Rectal smooth muscle tissue (tissue), 1 donor: ENCODE results near the gene PPP6C.
A peak's percentile ranks its signal among the peaks of the same experiment; 100 is the strongest.
"Not testable (repeated sequence)": the region's sequence is repeated elsewhere in the genome, so short reads cannot be mapped to it uniquely, and the experiment has no call there.

Experiments used
- H3K27ac ChIP-seq: one replicate; pipeline ENCODE4 v1.7.0; 2013; ENCODE audit warnings: low read depth, low read length, inconsistent platforms
- H3K27me3 ChIP-seq: one replicate; pipeline ENCODE4 v1.7.0; 2013; ENCODE audit warnings: low read length; ENCODE audit not compliant: control insufficient read depth, insufficient read depth
- H3K36me3 ChIP-seq: one replicate; pipeline ENCODE4 v1.7.0; 2013; ENCODE audit warnings: low read length; ENCODE audit not compliant: control insufficient read depth, insufficient read depth
- H3K4me1 ChIP-seq: one replicate; pipeline ENCODE4 v1.7.0; 2013; ENCODE audit warnings: low read length; ENCODE audit not compliant: control insufficient read depth, insufficient read depth
- H3K4me3 ChIP-seq: one replicate; pipeline ENCODE4 v1.7.0; 2013; ENCODE audit warnings: low read length
- H3K9ac ChIP-seq: one replicate; pipeline ENCODE4 v1.7.0; 2013; ENCODE audit warnings: low read length

PPP6C gene

DNA sequence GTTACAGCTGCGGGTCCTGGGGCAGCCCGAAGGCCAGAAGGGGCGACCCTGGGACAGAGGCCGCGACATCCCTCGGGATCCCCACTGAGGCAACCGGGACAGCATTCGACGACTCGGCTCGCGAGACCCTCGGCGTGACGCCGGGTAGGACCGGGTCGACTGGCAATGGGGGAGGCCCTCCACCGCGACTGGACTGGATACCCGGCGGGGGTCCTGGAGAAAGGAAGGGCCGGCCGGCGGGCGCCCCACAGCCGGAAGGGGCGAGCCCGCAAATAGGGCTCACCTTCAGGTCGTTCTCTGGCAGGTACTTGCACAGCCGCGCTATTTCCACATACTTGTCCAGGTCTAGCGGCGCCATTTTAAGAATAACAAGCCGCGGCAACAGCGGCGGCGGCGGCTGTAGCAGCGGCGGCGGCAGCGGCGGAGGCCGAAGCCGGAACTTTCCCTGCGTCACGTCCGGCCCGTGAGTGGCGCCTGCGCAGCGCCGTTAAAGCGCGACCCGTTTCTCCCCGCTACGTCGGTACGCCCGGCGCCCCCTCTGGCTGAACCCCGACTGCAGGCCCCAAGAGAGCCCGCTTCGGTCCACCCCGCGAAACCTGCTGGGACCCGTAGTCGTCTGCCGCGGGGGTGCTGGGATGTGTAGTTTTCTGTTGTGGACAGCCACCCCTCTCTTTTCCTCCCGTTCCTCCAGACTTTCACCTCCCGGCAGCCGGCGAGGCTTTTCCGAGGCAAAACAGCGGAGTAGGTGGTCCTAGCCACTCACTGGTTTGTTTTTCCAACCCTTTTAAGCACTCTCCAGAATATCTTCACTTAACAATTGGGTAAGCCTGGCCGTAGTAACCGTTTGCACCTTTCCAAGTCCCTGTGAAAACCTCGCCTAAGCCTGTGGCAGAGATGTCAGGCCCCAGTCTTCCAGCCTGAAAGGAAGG lies at the start of gene PPP6C:
PPP6C (minus strand) TSS at position 443 of the 929 bp plus-strand sequence; CDS start at position 358, 85 bp downstream.
- Histone ChIP-seq H3K36me3 (no peaks in the 10 kb centered on the region), H3K4me3 (peak within 1 kb of the TSS; percentile 99), H3K4me1 (peaks cover 6% of the 10 kb centered on the region), H3K9ac (peak within 1 kb of the TSS; percentile 96), H3K27ac (peak within 1 kb of the TSS; percentile 93), H3K27me3 (no peaks in the 10 kb centered on the region)

DNA sequence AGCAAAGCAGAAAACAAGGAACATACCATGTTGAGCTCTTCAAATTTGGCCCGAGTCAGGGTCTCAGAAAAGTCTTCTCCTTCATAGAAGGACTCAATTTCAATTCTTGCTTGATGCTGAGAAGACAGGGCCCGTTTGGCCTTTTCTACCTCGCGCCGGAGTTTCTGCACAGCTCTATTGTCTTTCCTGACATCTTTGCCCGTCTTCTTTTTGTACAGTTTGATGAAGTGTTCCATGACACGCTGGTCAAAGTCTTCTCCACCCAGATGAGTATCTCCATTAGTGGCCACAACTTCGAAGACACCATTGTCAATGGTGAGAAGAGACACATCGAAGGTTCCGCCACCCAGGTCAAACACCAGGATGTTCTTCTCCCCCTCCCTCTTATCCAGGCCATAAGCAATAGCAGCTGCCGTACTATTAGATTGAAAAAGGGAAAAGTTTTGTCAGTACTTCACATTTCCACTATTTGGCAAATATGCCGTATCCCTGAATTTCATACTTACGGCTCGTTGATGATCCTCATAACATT lies 49.4 kb upstream of the PPP6C start:
- H3K9ac ChIP-seq: no peak overlapping the region
- no peak overlapping the region for H3K27ac ChIP-seq

DNA sequence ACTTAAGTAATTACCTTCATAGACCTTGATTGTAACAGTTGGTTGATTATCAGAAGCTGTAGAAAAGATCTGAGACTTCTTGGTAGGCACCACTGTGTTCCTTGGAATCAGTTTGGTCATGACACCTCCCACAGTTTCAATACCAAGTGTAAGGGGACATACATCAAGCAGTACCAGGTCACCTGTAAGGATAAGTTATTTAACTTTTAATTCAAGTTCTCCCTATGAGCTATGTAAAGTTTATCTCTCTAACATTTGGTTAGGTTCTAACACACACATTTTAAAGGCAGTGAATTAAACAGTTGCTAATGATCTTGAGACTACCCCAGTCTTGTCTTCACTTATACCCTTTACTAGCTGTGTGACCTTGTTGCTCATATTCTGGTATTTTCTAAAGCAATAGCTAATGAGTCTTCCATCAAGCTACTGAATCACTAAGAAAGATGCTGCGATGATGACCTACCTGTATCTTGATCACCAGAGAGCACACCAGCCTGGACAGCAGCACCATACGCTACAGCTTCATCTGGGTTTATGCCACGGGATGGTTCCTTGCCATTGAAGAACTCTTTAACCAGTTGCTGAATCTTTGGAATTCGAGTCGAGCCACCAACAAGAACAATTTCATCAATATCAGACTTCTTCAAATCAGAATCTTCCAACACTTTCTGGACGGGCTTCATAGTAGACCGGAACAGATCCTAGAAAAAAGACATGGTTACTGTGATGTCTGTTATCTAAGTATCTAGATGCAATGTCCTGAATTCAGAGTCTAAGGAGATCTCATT lies 48.7 kb upstream of the PPP6C start:
- H3K4me1 ChIP-seq: peaks cover 32% of the 10 kb centered on the region
- peak overlapping the region; percentile 28 for H3K4me3 ChIP-seq
- no peaks in the 10 kb centered on the region for H3K27me3 ChIP-seq
- H3K27ac ChIP-seq: no peak overlapping the region
- no peak overlapping the region for H3K9ac ChIP-seq
- H3K36me3 ChIP-seq: peaks cover 25% of the 10 kb centered on the region

More for the DNA sequence above, 49.4 kb upstream of the PPP6C start:
- Histone ChIP-seq H3K27me3 (no peaks in the 10 kb centered on the region), H3K36me3 (peaks cover 25% of the 10 kb centered on the region), H3K4me1 (peaks cover 31% of the 10 kb centered on the region), H3K4me3 (peak overlapping the region; percentile 100)

DNA sequence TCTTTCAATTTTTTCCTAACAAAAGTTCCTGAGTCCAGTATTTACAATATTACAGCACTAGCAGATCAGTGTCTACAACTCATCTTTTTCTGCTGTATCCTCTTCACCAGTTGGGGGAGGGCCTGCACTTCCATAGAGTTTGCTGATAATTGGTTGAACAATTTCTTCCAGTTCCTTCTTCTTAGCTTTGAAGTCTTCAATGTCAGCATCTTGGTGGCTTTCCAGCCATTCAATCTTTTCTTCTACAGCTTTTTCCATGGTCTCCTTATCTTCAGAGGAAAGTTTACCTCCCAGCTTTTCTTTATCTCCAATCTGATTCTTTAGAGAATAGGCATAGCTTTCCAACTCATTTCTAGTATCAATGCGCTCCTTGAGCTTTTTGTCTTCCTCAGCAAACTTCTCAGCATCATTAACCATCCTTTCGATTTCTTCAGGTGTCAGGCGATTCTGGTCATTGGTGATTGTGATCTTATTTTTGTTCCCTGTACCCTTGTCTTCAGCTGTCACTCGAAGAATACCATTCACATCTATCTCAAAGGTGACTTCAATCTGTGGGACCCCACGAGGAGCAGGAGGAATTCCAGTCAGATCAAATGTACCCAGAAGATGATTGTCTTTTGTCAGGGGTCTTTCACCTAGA lies 47.0 kb upstream of the PPP6C start:
- not testable (repeated sequence) for H3K27ac ChIP-seq, H3K4me3 ChIP-seq, H3K9ac ChIP-seq, H3K27me3 ChIP-seq
- Histone ChIP-seq H3K36me3 (peaks cover 25% of the 10 kb centered on the region), H3K4me1 (peaks cover 29% of the 10 kb centered on the region)

DNA sequence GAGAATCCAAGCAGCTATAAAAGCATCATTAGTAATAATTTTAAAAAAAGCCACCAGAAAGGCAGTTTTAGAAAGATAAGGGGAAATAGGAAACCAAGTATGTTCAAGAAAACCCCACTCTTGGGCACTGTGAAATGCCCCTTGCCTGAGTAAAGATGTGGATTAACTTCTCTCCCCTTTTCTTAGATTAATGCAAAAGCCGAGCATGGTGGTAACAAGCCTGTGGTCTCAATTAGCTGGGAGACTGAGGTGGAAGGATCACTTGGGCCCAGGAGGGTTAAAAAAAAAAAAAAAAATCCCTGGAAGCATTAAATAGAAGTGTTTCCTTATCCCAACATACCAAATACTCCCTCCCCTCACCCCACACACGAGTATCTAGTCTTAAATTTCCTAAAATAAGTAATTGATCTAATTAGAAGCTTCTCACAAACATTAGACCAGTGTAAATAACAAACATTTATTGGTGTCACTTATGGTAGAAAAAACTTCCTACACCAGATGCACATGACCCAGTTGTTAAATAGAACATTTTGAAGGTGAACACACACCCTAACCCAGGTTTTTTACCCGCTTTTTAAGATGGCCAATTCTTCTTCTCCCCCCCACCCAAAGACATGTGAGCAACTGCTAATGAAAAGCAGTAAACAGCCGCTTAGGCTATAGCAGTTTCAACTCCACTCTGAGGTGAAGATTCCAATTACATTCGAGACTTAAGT lies 46.4 kb upstream of the PPP6C start:
- H3K9ac ChIP-seq: no peak overlapping the region
- peaks cover 25% of the 10 kb centered on the region for H3K36me3 ChIP-seq
- H3K27ac ChIP-seq: no peak overlapping the region
- peaks cover 29% of the 10 kb centered on the region for H3K4me1 ChIP-seq
- no peak overlapping the region for H3K4me3 ChIP-seq
- H3K27me3 ChIP-seq: no peaks in the 10 kb centered on the region

DNA sequence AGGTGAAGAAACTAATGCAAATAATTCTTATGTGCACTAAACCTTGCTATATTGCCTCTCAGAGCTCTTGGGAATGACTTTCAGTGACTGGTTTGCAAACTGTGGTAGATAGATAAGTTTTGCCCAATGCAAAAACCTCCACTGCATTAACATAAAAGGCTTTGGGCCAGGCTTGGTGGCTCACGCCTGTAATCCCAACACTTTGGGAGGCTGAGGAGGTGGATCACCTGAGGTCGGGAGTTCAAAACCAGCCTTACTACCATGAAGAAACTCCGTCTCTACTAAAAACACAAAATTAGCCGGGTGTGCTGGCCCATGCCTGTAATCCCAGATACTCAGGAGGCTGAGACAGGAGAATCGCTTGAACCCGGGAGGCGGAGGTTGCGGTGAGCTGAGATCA lies 44.5 kb upstream of the PPP6C start:
- H3K9ac ChIP-seq, H3K27me3 ChIP-seq, H3K4me3 ChIP-seq: not testable (repeated sequence)
- H3K27ac ChIP-seq: peak overlapping the region; percentile 80
- peaks cover 21% of the 10 kb centered on the region for H3K36me3 ChIP-seq
- H3K4me1 ChIP-seq: peaks cover 20% of the 10 kb centered on the region

DNA sequence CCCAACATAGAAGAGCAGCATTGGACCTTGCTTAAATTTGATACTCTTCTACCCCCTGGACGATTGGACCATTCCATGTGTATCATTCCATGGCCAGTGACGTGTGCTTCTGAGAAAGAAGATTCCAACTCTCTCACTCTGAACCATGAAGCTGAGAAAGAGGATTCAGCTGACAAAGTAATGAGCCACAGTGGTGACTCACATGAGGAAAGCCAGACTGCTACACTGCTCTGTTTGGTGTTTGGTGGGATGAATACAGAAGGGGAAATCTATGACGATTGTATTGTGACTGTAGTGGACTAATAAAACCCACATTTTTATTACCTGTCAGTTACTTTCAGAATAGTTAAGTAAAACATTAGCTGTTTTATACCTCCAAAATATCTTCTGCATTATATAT lies 44.1 kb upstream of the PPP6C start:
- H3K4me1 ChIP-seq: peaks cover 15% of the 10 kb centered on the region
- no peak overlapping the region for H3K9ac ChIP-seq
- H3K36me3 ChIP-seq: peaks cover 17% of the 10 kb centered on the region
- H3K27me3 ChIP-seq: no peaks in the 10 kb centered on the region
- no peak overlapping the region for H3K4me3 ChIP-seq
- peak overlapping the region; percentile 80 for H3K27ac ChIP-seq

DNA sequence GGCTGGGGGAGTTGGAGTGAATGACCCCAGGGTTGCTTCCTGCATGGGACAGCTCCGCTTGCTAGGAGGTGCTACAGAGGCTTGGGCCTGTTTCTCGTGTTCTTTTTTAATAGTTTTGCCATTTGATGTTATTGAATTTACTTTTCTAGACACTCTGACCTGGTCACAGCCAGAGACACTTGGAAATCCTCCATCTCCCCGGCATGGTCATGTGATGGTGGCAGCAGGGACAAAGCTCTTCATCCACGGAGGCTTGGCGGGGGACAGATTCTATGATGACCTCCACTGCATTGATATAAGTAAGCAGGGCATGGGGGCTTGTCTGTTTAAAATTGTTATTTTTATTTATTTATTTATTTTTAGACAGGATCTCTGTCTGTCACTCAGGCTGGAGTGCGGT lies 38.2 kb upstream of the PPP6C start:
- no peak overlapping the region for H3K27ac ChIP-seq
- H3K4me3 ChIP-seq: no peak overlapping the region
- H3K36me3 ChIP-seq: no peaks in the 10 kb centered on the region

DNA sequence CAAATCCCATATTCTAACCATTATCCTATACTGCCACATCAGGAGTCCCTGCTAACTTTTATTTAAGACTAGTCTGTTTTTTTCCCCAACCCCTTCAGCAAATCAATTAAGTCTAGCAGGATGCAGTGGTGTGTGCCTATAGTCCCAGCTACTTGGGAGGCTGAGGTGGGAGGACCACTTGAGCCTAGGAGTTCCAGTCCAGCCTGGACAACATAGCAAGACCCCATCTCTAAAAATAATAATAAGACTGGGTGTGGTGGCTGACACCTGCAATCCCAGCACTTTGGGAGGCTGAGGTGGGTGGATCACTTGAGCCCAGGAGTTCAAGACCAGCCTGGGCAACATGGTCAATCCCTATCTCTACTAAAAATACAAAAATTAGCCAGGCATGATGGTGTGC lies 35.3 kb upstream of the PPP6C start:
- not testable (repeated sequence) for H3K27ac ChIP-seq, H3K27me3 ChIP-seq, H3K4me1 ChIP-seq, H3K9ac ChIP-seq, H3K4me3 ChIP-seq, H3K36me3 ChIP-seq

More for the DNA sequence above, 38.2 kb upstream of the PPP6C start:
- H3K27me3 ChIP-seq: no peaks in the 10 kb centered on the region
- H3K9ac ChIP-seq: no peak overlapping the region
- H3K4me1 ChIP-seq: no peaks in the 10 kb centered on the region

DNA sequence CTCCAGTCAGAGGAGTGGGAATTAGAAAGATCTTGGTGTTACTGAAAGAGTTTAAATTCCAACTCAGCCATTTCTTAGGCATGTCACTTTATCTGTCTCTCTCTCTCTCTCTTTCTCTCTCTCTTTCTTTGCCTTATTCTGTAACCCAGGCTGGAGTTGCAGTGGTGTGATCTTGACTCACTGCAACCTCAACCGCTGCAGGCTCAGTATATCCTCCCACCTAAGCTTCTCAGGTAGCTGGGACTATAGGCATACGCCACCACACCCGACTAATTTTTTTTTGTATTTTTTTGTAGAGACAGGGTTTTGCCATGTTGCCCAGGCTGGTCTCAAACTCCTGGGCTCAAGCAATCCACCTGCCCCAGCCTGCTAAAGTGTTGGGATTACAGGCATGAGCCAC lies 29.0 kb upstream of the PPP6C start:
- H3K9ac ChIP-seq: no peak overlapping the region
- no peaks in the 10 kb centered on the region for H3K36me3 ChIP-seq
- no peak overlapping the region for H3K27ac ChIP-seq
- H3K4me3 ChIP-seq: no peak overlapping the region
- no peaks in the 10 kb centered on the region for H3K27me3 ChIP-seq
- H3K4me1 ChIP-seq: no peaks in the 10 kb centered on the region

DNA sequence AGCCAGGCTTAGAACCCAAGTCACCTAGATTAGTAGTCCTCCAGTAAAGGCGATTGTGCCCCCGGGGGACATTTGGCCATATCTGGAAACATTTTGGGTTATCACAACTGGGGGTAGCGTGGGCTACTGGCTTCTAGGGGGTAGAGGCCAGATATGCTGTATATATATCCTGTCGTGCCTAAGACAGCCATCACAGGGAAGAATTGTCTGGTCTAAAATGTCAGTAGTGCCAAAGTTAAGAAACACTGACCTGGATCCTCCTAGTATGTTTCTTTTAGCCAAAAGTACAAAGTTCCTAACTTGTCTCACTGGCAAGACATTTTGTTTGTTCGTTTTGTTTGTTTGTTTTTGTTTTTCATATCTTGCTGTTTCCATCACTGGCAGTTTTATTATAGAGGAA lies 24.6 kb upstream of the PPP6C start:
- H3K4me3 ChIP-seq: no peak overlapping the region
- H3K27ac ChIP-seq: no peak overlapping the region
- no peaks in the 10 kb centered on the region for H3K4me1 ChIP-seq
- no peaks in the 10 kb centered on the region for H3K36me3 ChIP-seq
- H3K27me3 ChIP-seq: no peaks in the 10 kb centered on the region
- no peak overlapping the region for H3K9ac ChIP-seq
